ENCODE data around the gene UBE2A.

Gene UBE2A

GRCh38 chrX:119607018-119607389, 32.6 kb downstream of the UBE2A start:
- no peak for DNase-seq (ENCODE audit: low read depth in 2 of 2)

GRCh38 chrX:119614776-119615175, 40.4 kb downstream of the UBE2A start:
- DNase-seq (ENCODE audit: low read depth in 2 of 2) = no peak

DNA sequence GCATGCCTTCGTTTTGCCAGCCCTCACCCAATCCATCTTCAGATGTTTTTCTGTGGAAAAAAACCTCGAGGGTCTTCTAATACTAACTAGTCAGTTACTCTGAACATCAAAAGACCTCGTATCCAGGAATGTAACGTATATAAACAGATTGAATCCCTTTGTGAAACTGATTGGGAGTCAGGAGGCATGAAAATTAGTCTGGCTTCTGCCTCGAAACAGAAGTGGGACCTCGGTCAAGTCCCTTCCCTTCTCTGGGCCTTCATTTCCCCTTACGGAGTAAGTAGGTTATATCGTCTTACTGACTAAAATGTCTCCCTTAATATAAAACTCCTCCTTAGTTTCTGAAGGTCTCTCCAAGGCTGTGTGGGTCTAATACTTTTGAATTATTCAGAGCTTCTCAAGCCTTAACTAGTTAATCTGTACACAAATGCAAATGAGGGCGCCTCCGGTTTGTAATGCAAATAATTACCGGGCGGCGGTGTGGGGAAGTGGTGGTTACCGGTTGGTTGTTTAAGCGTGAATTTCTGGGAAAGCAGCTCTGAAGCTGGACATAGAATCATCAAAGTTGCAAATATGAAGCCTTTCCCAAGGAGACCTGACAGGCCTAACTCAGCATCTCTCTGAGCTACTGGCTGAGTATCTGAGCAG, 43.3 kb downstream of the UBE2A start:
- DNase-seq (ENCODE audit: low read depth in 2 of 2) = no peak

GRCh38 chrX:119618439-119618838, 44.1 kb downstream of the UBE2A start:
- no peak for DNase-seq (ENCODE audit: low read depth in 2 of 2)

GRCh38 chrX:119622356-119623232, 48.2 kb downstream of the UBE2A start:
- no peak for DNase-seq (ENCODE audit: low read depth in 2 of 2)

DNA sequence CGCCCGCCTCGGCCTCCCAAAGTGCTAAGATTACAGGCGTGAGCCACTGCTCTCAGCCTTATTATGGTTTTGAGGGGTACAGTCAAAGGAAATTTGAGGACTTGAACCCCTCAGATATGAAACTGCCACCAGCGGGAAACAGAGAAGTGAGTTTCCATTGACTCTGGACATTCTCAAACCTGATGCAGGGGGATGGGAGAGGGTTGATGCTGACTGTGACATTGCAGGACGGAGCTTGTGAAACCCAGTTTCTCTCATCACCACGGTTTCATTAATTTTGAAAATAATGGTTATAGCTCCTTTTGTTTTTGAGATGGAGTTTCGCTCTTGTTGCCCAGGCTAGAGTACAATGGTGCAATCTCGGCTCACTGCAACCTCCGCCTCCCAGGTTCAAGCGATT, 50.1 kb downstream of the UBE2A start:
- no peak for DNase-seq (ENCODE audit: low read depth in 2 of 2)

DNA sequence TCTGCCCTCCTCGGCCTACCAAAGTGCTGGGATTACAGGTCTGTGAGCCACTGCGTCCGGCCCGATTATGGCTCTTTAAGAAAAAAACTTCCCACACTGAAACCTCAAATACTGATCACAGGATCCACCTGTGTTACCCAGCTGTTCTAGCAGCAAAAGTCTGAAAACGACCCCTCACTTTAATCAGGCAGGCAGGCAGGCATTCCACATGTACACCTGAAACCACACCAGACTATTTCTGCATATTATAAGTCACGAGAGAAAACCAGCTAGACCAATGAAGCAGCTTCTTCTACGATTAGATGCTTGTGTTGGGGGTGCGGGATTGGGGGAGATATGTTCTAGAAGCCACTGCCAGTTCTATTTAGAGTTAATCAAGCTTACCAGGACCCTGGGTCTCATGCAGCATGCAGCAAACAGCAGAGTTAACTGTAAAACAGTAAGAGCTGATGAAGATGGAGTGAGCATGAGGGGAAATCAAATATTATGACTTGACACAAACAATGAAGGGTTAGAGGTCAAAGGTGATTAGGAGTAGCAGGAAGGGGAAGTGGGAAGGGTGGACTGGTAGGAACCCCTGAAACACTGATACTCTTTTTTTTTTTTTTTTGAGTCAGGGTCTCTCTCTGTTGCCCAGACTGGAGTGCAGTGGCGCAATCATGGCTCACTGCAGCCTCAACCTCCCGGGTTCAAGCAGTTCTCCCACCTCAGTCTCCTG, 50.7 kb downstream of the UBE2A start:
- no peak for DNase-seq (ENCODE audit: low read depth in 2 of 2)

DNA sequence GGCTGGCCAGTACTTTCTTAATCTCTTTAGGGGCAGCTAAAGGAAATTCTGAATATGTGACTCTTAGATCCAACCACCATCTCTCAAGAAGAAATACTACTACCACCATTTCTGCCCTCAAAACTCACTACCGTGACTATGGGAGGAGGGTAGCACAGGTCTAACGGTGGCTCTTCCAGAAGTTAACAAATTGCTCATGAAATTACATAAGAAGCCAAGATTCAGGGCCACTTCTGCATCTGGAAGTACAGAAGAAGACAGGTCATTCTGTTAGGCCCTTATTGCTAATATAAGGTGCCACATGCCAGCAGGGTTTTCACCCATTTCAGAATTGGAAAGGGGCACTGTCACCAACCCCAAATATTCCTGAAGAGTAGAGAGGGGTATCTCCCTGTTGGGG, 51.5 kb downstream of the UBE2A start:
- no peak for DNase-seq (ENCODE audit: low read depth in 2 of 2)

Data from activated CD8-positive, alpha-beta memory T cell treated with anti-CD3 and anti-CD28 coated beads for 4 hours (primary cell).